H9 (cell line): ENCODE data around the gene SCARB2. TPM values are rescaled to one million over a fixed set of nuclear protein-coding genes. Genes with fewer than 3 reads are reported as not detected.

Experiments
- DNase-seq: peaks from one replicate; pipeline ENCODE4 v3.0.0-alpha.2; 2017
- H2AFZ ChIP-seq: one replicate; pipeline ENCODE4 v1.6.1; 2013; ENCODE audit warnings: mild to moderate bottlenecking, low read length, control low read depth, moderate library complexity
- H2AK5ac ChIP-seq: 2 replicates; pipeline ENCODE4 v1.6.1; 2013; ENCODE audit warnings: low read length, control low read depth, mixed read lengths; ENCODE audit not compliant: insufficient read length
- H2BK120ac ChIP-seq: one replicate; pipeline ENCODE4 v1.6.1; 2013; ENCODE audit warnings: low read depth, mild to moderate bottlenecking, low read length, control low read depth, inconsistent platforms; ENCODE audit not compliant: poor library complexity, severe bottlenecking
- H2BK12ac ChIP-seq: 2 replicates; pipeline ENCODE4 v1.6.1; 2013; ENCODE audit warnings: low read length, control low read depth, mixed read lengths, low read depth; ENCODE audit not compliant: insufficient read length
- H2BK15ac ChIP-seq: 2 replicates; pipeline ENCODE4 v1.6.1; 2013; ENCODE audit warnings: low read depth, low read length, control low read depth
- H2BK20ac ChIP-seq: one replicate; pipeline ENCODE4 v1.6.1; 2013; ENCODE audit warnings: low read depth, mild to moderate bottlenecking, low read length, control low read depth, inconsistent platforms; ENCODE audit not compliant: poor library complexity, severe bottlenecking
- H2BK5ac ChIP-seq: 2 replicates; pipeline ENCODE4 v1.6.1; 2013; ENCODE audit warnings: low read length, control low read depth, mixed read lengths; ENCODE audit not compliant: insufficient read length
- H3K14ac ChIP-seq: 2 replicates; pipeline ENCODE4 v1.6.1; 2013; ENCODE audit warnings: low read length, control low read depth; ENCODE audit not compliant: insufficient read depth
- H3K18ac ChIP-seq: 2 replicates; pipeline ENCODE4 v1.6.1; 2013; ENCODE audit warnings: low read depth, mild to moderate bottlenecking, mixed read lengths, low read length, control low read depth; ENCODE audit not compliant: insufficient read length
- H3K23ac ChIP-seq: 2 replicates; pipeline ENCODE4 v1.6.1; 2013; ENCODE audit warnings: low read length, control low read depth, mixed read lengths, low read depth; ENCODE audit not compliant: insufficient read length
- H3K23me2 ChIP-seq: 2 replicates; pipeline ENCODE4 v1.6.1; 2013; ENCODE audit warnings: low read depth, mild to moderate bottlenecking, mixed read lengths, low read length, control low read depth; ENCODE audit not compliant: insufficient read length, poor library complexity, severe bottlenecking
- H3K27ac ChIP-seq: 2 replicates; pipeline ENCODE4 v1.5.1; 2013; ENCODE audit warnings: low read length, control low read depth, mixed read lengths, low read depth; ENCODE audit not compliant: insufficient read length
- H3K27me3 ChIP-seq: 2 replicates; pipeline ENCODE4 v1.6.1; 2013; ENCODE audit warnings: low read length, control low read depth, inconsistent platforms; ENCODE audit not compliant: insufficient read depth
- H3K4ac ChIP-seq: 2 replicates; pipeline ENCODE4 v1.6.1; 2013; ENCODE audit warnings: low read depth, mild to moderate bottlenecking, control low read depth, inconsistent platforms, low read length, moderate library complexity
- H3K4me1 ChIP-seq: 2 replicates; pipeline ENCODE4 v1.6.1; 2013; ENCODE audit warnings: low read length, control low read depth, inconsistent platforms; ENCODE audit not compliant: insufficient read depth
- H3K4me2 ChIP-seq: 2 replicates; pipeline ENCODE4 v1.6.1; 2013; ENCODE audit warnings: low read length, control low read depth, mixed read lengths; ENCODE audit not compliant: insufficient read length, insufficient read depth
- H3K56ac ChIP-seq: 2 replicates; pipeline ENCODE4 v1.6.1; 2013; ENCODE audit warnings: low read depth, mild to moderate bottlenecking, mixed read lengths, low read length, control low read depth; ENCODE audit not compliant: insufficient read length
- H3K79me1 ChIP-seq: 2 replicates; pipeline ENCODE4 v1.6.1; 2013; ENCODE audit warnings: low read depth, mild to moderate bottlenecking, moderate library complexity, low read length, control low read depth, inconsistent platforms; ENCODE audit not compliant: insufficient read depth, poor library complexity, severe bottlenecking
- H3K79me2 ChIP-seq: 2 replicates; pipeline ENCODE4 v1.6.1; 2013; ENCODE audit warnings: low read length, control low read depth, inconsistent platforms; ENCODE audit not compliant: insufficient read depth
- H3K9ac ChIP-seq: 2 replicates; pipeline ENCODE4 v1.6.1; 2013; ENCODE audit warnings: low read length, control low read depth, mixed read lengths; ENCODE audit not compliant: insufficient read length; ENCODE audit errors: extremely low read depth
- H3K9me3 ChIP-seq: one replicate; pipeline ENCODE4 v1.6.1; 2013; ENCODE audit warnings: low read depth, low read length, inconsistent platforms; ENCODE audit not compliant: control insufficient read depth
- H3T11ph ChIP-seq: one replicate; pipeline ENCODE4 v1.6.1; 2013; ENCODE audit warnings: mild to moderate bottlenecking, low read length, control low read depth, inconsistent platforms
- H4K20me1 ChIP-seq: one replicate; pipeline ENCODE4 v1.6.1; 2013; ENCODE audit not compliant: control insufficient read depth, insufficient read length, insufficient read depth
- H4K5ac ChIP-seq: 2 replicates; pipeline ENCODE4 v1.6.1; 2013; ENCODE audit warnings: low read depth, mild to moderate bottlenecking, mixed read lengths, low read length, control low read depth; ENCODE audit not compliant: insufficient read length
- H4K8ac ChIP-seq: replicated peaks from 2 replicates; pipeline ENCODE4 v1.6.1; 2013; ENCODE audit warnings: low read length, control low read depth, mixed read lengths, low read depth; ENCODE audit not compliant: insufficient read length
- H4K91ac ChIP-seq: 2 replicates; pipeline ENCODE4 v1.6.1; 2013; ENCODE audit warnings: low read depth, mild to moderate bottlenecking, moderate library complexity, mixed read lengths, low read length, control low read depth; ENCODE audit not compliant: insufficient read length
- H3K27ac Mint-ChIP-seq, 3 experiments: 2 replicates in 2 of 3; 3 replicates in 1 of 3; pipeline ENCODE4 v1.8.0; 2020 to 2021; ENCODE audit warnings: mixed read lengths in 3 of 3, mild to moderate bottlenecking in 1 of 3, moderate library complexity in 1 of 3
- H3K27me3 Mint-ChIP-seq: 2 replicates; pipeline ENCODE4 v1.8.0; 2021; ENCODE audit warnings: low read depth, mild to moderate bottlenecking, moderate library complexity, mixed read lengths
- H3K36me3 Mint-ChIP-seq, 3 experiments: 2 replicates in 2 of 3; 3 replicates in 1 of 3; pipeline ENCODE4 v1.8.0; 2020 to 2021; ENCODE audit warnings: low read depth in 3 of 3, mixed read lengths in 3 of 3; ENCODE audit not compliant: insufficient read depth in 1 of 3
- H3K4me1 Mint-ChIP-seq, 2 experiments: 2 replicates each; pipeline ENCODE4 v1.8.0; 2020; ENCODE audit warnings: mixed read lengths in 2 of 2
- H3K4me3 Mint-ChIP-seq, 2 experiments: 2 replicates in 1 of 2; 3 replicates in 1 of 2; pipeline ENCODE4 v1.8.0; 2020 to 2021; ENCODE audit warnings: mild to moderate bottlenecking in 2 of 2, mixed read lengths in 2 of 2, moderate library complexity in 1 of 2
- H3K9me3 Mint-ChIP-seq, 2 experiments: 2 replicates in 1 of 2; 3 replicates in 1 of 2; pipeline ENCODE4 v1.8.0; 2020; ENCODE audit warnings: mild to moderate bottlenecking in 2 of 2, mixed read lengths in 2 of 2, moderate library complexity in 1 of 2
- WGBS: extraction: QIAGEN DNeasy Blood & Tissue Kit; methylation state at CpG from one replicate; pipeline ENCODE4 v1.1.7; 2013; ENCODE audit warnings: missing lambda C conversion rate, low lambda C conversion rate, mixed read lengths; ENCODE audit not compliant: insufficient read length; ENCODE audit errors: extremely low coverage; 5-methylcytosine and 5-hydroxymethylcytosine counted together
- total RNA-seq: library from RNA; stranded (reverse); gene quantifications from 2 replicates; pipeline ENCODE4 v1.2.1, GENCODE V29; 2021
- TF ChIP-seq, protein P1 (sequence below): fragments of 200-600 bp; sonication (generic); conservative IDR thresholded peaks from 3 replicates; pipeline ENCODE4 v1.8.0; 2021; ENCODE audit warnings: antibody characterized with exemption, mild to moderate bottlenecking

SCARB2 gene
- total RNA-seq, 1 experiment from 2014 or later, result 36.4 TPM

DNA sequence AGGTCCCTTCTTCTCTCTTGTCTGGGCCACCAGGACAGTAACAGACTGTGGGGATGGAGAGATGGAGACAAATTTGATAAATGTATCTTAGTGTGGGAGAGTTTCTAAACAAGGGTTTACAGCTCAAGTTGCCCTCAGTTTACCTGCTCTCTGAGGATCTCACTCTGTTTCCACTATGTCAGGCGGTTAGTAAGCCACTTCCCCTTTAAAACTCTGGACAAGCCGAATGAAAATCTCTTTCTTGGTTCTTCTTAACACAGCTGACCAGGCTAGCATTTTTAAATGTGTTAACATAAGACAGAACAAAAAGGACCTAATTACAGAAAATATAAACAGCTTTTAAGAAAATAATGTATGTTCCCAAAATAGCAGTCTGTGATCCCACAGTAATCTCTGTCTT is 2.9 kb upstream of the SCARB2 start:
- peaks cover 10% of the 10 kb centered on the region for H3K23me2 ChIP-seq
- no peak overlapping the region for H3K4me3 Mint-ChIP-seq
- no peaks in the 10 kb centered on the region for H3K79me1 ChIP-seq
- H3K4ac ChIP-seq, result no peak overlapping the region
- H3T11ph ChIP-seq, result no peak overlapping the region
- H3K23ac ChIP-seq, result no peak overlapping the region
- H4K20me1 ChIP-seq, result no peaks in the 10 kb centered on the region
- no peaks in the 10 kb centered on the region for H3K79me2 ChIP-seq
- no peaks in the 10 kb centered on the region for H3K36me3 Mint-ChIP-seq
- H2BK12ac ChIP-seq, result no peak overlapping the region
- no peak overlapping the region for H3K27ac ChIP-seq
- WGBS, result no CpG with 5 or more reads among the region's 2 CpGs
- H2BK5ac ChIP-seq, result no peak overlapping the region
- peaks cover 15% of the 10 kb centered on the region for H3K27me3 Mint-ChIP-seq
- H3K56ac ChIP-seq, result no peak overlapping the region
- no peak for DNase-seq
- H4K5ac ChIP-seq, result no peak overlapping the region
- no peak overlapping the region for H2AK5ac ChIP-seq
- H2BK15ac ChIP-seq, result no peak overlapping the region
- TF ChIP-seq, protein P1, sequence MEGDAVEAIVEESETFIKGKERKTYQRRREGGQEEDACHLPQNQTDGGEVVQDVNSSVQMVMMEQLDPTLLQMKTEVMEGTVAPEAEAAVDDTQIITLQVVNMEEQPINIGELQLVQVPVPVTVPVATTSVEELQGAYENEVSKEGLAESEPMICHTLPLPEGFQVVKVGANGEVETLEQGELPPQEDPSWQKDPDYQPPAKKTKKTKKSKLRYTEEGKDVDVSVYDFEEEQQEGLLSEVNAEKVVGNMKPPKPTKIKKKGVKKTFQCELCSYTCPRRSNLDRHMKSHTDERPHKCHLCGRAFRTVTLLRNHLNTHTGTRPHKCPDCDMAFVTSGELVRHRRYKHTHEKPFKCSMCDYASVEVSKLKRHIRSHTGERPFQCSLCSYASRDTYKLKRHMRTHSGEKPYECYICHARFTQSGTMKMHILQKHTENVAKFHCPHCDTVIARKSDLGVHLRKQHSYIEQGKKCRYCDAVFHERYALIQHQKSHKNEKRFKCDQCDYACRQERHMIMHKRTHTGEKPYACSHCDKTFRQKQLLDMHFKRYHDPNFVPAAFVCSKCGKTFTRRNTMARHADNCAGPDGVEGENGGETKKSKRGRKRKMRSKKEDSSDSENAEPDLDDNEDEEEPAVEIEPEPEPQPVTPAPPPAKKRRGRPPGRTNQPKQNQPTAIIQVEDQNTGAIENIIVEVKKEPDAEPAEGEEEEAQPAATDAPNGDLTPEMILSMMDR, result no peak
- H3K27ac Mint-ChIP-seq, result no peak overlapping the region
- no peak overlapping the region for H3K14ac ChIP-seq
- H3K4me2 ChIP-seq, result no peak overlapping the region
- peaks cover 7% of the 10 kb centered on the region; the same call in 1 of the 2 replicates for H3K4me1 ChIP-seq
- no peak overlapping the region for H4K91ac ChIP-seq
- H4K8ac ChIP-seq, result no peak overlapping the region
- H3K9me3 ChIP-seq, result no peaks in the 10 kb centered on the region
- no peak overlapping the region for H2BK120ac ChIP-seq
- no peak overlapping the region for H3K9ac ChIP-seq
- H2AFZ ChIP-seq, result no peak overlapping the region
- H3K9me3 Mint-ChIP-seq, result no peaks in the 10 kb centered on the region
- no peak overlapping the region for H2BK20ac ChIP-seq
- no peaks in the 10 kb centered on the region for H3K27me3 ChIP-seq
- no peak overlapping the region for H3K18ac ChIP-seq
- peaks cover 44% of the 10 kb centered on the region in 2 experiments for H3K4me1 Mint-ChIP-seq
